HEK293 (cell line): ENCODE results near the gene KLRC3.

Experiments used
- CTCF ChIA-PET: fragments of 350-600 bp; formaldehyde crosslinking; extraction: SDS; loops from one replicate; lab custom pipeline; 2021; ENCODE audit warnings: antibody characterized with exemption; lab: Yijun Ruan, JAX
- POLR2A ChIA-PET: fragments of 300-600 bp; formaldehyde crosslinking; extraction: SDS; loops from one replicate; lab custom pipeline; 2020; ENCODE audit warnings: antibody characterized with exemption, inconsistent platforms; lab: Yijun Ruan, JAX
- H3K27ac ChIP-seq: fragments of 200-500 bp; sonication (Bioruptor generic); 2 replicates; pipeline ENCODE4 v1.5.1; 2014; ENCODE audit warnings: low read depth, low read length, control low read depth, inconsistent platforms; ENCODE audit errors: extremely low read depth
- H3K36me3 ChIP-seq, 2 experiments: fragments of 200-500 bp in 1 of 2; sonication (Bioruptor generic) in 1 of 2; 1 replicate in 1 of 2; 2 replicates in 1 of 2; pipeline ENCODE4 v1.5.1; 2014 to 2017; ENCODE audit warnings: inconsistent platforms in 2 of 2, low read length in 2 of 2; ENCODE audit not compliant: control insufficient read depth in 2 of 2, insufficient read depth in 1 of 2
- H3K4me1 ChIP-seq: fragments of 200-500 bp; sonication (Bioruptor generic); 2 replicates; pipeline ENCODE4 v1.5.1; 2014; ENCODE audit warnings: mild to moderate bottlenecking, low read length, inconsistent platforms; ENCODE audit not compliant: control insufficient read depth, insufficient read depth
- H3K4me3 ChIP-seq: 2 replicates; pipeline ENCODE4 v1.5.1; 2011; ENCODE audit warnings: low read depth, mild to moderate bottlenecking, control low read depth, low read length, moderate library complexity
- H3K9me3 ChIP-seq: fragments of 200-500 bp; sonication (Bioruptor generic); 2 replicates; pipeline ENCODE4 v1.5.1; 2014; ENCODE audit warnings: low read depth, low read length, inconsistent platforms; ENCODE audit not compliant: control insufficient read depth, insufficient read depth
- FEZF1 ChIP-seq: fragments of 450-650 bp; formaldehyde crosslinking; IDR thresholded peaks from 2 replicates; pipeline ENCODE4 v1.5.1; 2016; ENCODE audit warnings: missing biosample characterization, missing genetic modification characterization
- PATZ1 ChIP-seq: fragments of 450-650 bp; formaldehyde crosslinking; IDR thresholded peaks from 2 replicates; pipeline ENCODE4 v1.5.1; 2016; ENCODE audit warnings: missing biosample characterization, missing genetic modification characterization
- SETDB1 ChIP-seq: IDR thresholded peaks from one replicate; pipeline ENCODE4 v1.6.1; 2017; ENCODE audit warnings: mild to moderate bottlenecking, low read length, moderate library complexity, mixed read lengths; ENCODE audit not compliant: insufficient read length
- TSHZ1 ChIP-seq: fragments of 450-650 bp; formaldehyde crosslinking; IDR thresholded peaks from 2 replicates; pipeline ENCODE4 v1.5.1; 2016; ENCODE audit warnings: missing biosample characterization, missing genetic modification characterization, borderline replicate concordance
- ZBTB49 ChIP-seq: fragments of 450-650 bp; formaldehyde crosslinking; IDR thresholded peaks from 2 replicates; pipeline ENCODE4 v1.5.1; 2016; ENCODE audit warnings: missing biosample characterization, missing genetic modification characterization, low read depth
- ZFP37 ChIP-seq: fragments of 450-650 bp; formaldehyde crosslinking; IDR thresholded peaks from 2 replicates; pipeline ENCODE4 v1.5.1; 2016; ENCODE audit warnings: missing biosample characterization, missing genetic modification characterization
- ZNF148 ChIP-seq: fragments of 450-650 bp; formaldehyde crosslinking; IDR thresholded peaks from 2 replicates; pipeline ENCODE4 v1.5.0; 2017; ENCODE audit warnings: missing biosample characterization, missing genetic modification characterization, borderline replicate concordance
- ZNF280D ChIP-seq: fragments of 450-650 bp; formaldehyde crosslinking; IDR thresholded peaks from 2 replicates; pipeline ENCODE4 v1.5.1; 2016; ENCODE audit warnings: missing biosample characterization, missing genetic modification characterization

Gene KLRC3

GRCh38 chr12:10404798-10405197 lies 15.6 kb downstream of the KLRC3 start:
- H3K4me3 ChIP-seq, result no peak overlapping the region
- peaks cover 5% of the 10 kb centered on the region; the same call in 1 of the 2 replicates for H3K4me1 ChIP-seq
- no peaks in the 10 kb centered on the region for H3K9me3 ChIP-seq
- no peaks in the 10 kb centered on the region for H3K36me3 ChIP-seq
- peak; percentile 59 for TF ChIP-seq SETDB1
- no peak for TF ChIP-seq PATZ1
- 0 out of 2 replicates have a peak, but pooled peaks have one; percentile 58 for TF ChIP-seq ZNF280D
- ChIA-PET POLR2A (no interaction called here), CTCF (no interaction called here)
- no peak overlapping the region for H3K27ac ChIP-seq

- H3K9me3 ChIP-seq, result no peaks in the 10 kb centered on the region
- no peak overlapping the region for H3K27ac ChIP-seq
- no peak overlapping the region for H3K4me3 ChIP-seq
- ChIA-PET CTCF (no interaction called here), POLR2A (no interaction called here)
- TF ChIP-seq ZFP37 (tag by site-specific recombination) (no peak), FEZF1 (no peak), ZBTB49 (tag by site-specific recombination) (no peak), TSHZ1 (tag by site-specific recombination) (no peak), ZNF148 (tag by site-specific recombination) (no peak)
- no peaks in the 10 kb centered on the region for H3K4me1 ChIP-seq
- H3K36me3 ChIP-seq, result no peaks in the 10 kb centered on the region
Measured at GRCh38 chr12:10400829-10401228, 19.6 kb downstream of the KLRC3 start.
